Mesendoderm (in vitro differentiated cells): Measurements from ENCODE around the gene LMX1A. TPM values are rescaled to one million over a fixed set of nuclear protein-coding genes. Genes with fewer than 3 reads are reported as not detected.

Experiments used
- DNase-seq: peaks from one replicate; pipeline ENCODE4 v3.0.0; 2013
- H2AK5ac ChIP-seq: 2 replicates; pipeline ENCODE4 v1.6.1; 2013; ENCODE audit warnings: low read length, inconsistent platforms
- H2BK120ac ChIP-seq: 2 replicates; pipeline ENCODE4 v1.6.1; 2013; ENCODE audit warnings: low read depth, mild to moderate bottlenecking, low read length, moderate library complexity, mixed read lengths
- H2BK15ac ChIP-seq: replicated peaks from 2 replicates; pipeline ENCODE4 v1.6.1; 2013; ENCODE audit warnings: low read depth, mild to moderate bottlenecking, moderate library complexity
- H2BK5ac ChIP-seq: 2 replicates; pipeline ENCODE4 v1.6.1; 2013; ENCODE audit warnings: low read length, inconsistent platforms
- H3K18ac ChIP-seq: 2 replicates; pipeline ENCODE4 v1.6.1; 2013; ENCODE audit warnings: mild to moderate bottlenecking, low read length, mixed read lengths
- H3K23ac ChIP-seq: one replicate; pipeline ENCODE4 v1.6.1; 2013; ENCODE audit warnings: low read length
- H3K27ac ChIP-seq: 2 replicates; pipeline ENCODE4 v1.5.1; 2013; ENCODE audit warnings: low read depth, mild to moderate bottlenecking, inconsistent platforms, low read length, moderate library complexity
- H3K27me3 ChIP-seq: 2 replicates; pipeline ENCODE4 v1.6.1; 2013; ENCODE audit warnings: low read length, control low read depth, mild to moderate bottlenecking, inconsistent platforms; ENCODE audit not compliant: insufficient read depth, poor library complexity
- H3K36me3 ChIP-seq: 2 replicates; pipeline ENCODE4 v1.6.1; 2013; ENCODE audit warnings: low read length, inconsistent platforms; ENCODE audit not compliant: control insufficient read depth, insufficient read depth
- H3K4ac ChIP-seq: one replicate; pipeline ENCODE4 v1.6.1; 2013; ENCODE audit warnings: low read depth, mild to moderate bottlenecking, low read length, moderate library complexity
- H3K4me1 ChIP-seq: 2 replicates; pipeline ENCODE4 v1.6.1; 2013; ENCODE audit warnings: low read depth, low read length, inconsistent platforms; ENCODE audit not compliant: control insufficient read depth
- H3K4me2 ChIP-seq: 2 replicates; pipeline ENCODE4 v1.6.1; 2013; ENCODE audit warnings: low read length
- H3K4me3 ChIP-seq: 2 replicates; pipeline ENCODE4 v1.5.1; 2013; ENCODE audit warnings: mild to moderate bottlenecking, low read length
- H3K56ac ChIP-seq: one replicate; pipeline ENCODE4 v1.6.1; 2013; ENCODE audit warnings: low read length
- H3K79me1 ChIP-seq: 2 replicates; pipeline ENCODE4 v1.6.1; 2013; ENCODE audit warnings: low read length, inconsistent platforms
- H3K79me2 ChIP-seq: 2 replicates; pipeline ENCODE4 v1.6.1; 2013; ENCODE audit warnings: mild to moderate bottlenecking, low read length; ENCODE audit not compliant: control insufficient read depth, insufficient read depth
- H3K9ac ChIP-seq: 2 replicates; pipeline ENCODE4 v1.6.1; 2013; ENCODE audit warnings: low read length, inconsistent platforms
- H4K5ac ChIP-seq: one replicate; pipeline ENCODE4 v1.6.1; 2013; ENCODE audit warnings: low read length
- H4K8ac ChIP-seq: one replicate; pipeline ENCODE4 v1.6.1; 2013; ENCODE audit warnings: low read depth, mild to moderate bottlenecking, control low read depth, low read length, moderate library complexity
- WGBS: extraction: QIAGEN DNeasy Blood & Tissue Kit; methylation state at CpG from one replicate; pipeline ENCODE4 v1.1.7; 2013; ENCODE audit warnings: low lambda C conversion rate, missing lambda C conversion rate; ENCODE audit not compliant: insufficient coverage; ENCODE audit errors: extremely low coverage; 5-methylcytosine and 5-hydroxymethylcytosine counted together
- polyA plus RNA-seq, 2 experiments: library from polyadenylated mRNA; stranded (reverse); fragments of 200-250 nt; gene quantifications; one replicate each; pipeline ENCODE4 v1.2.3, GENCODE V29; 2013

The LMX1A gene
- not detected for polyA plus RNA-seq (2013, experiment 1 of 2)
- not detected for polyA plus RNA-seq (2013, experiment 2 of 2)

DNA sequence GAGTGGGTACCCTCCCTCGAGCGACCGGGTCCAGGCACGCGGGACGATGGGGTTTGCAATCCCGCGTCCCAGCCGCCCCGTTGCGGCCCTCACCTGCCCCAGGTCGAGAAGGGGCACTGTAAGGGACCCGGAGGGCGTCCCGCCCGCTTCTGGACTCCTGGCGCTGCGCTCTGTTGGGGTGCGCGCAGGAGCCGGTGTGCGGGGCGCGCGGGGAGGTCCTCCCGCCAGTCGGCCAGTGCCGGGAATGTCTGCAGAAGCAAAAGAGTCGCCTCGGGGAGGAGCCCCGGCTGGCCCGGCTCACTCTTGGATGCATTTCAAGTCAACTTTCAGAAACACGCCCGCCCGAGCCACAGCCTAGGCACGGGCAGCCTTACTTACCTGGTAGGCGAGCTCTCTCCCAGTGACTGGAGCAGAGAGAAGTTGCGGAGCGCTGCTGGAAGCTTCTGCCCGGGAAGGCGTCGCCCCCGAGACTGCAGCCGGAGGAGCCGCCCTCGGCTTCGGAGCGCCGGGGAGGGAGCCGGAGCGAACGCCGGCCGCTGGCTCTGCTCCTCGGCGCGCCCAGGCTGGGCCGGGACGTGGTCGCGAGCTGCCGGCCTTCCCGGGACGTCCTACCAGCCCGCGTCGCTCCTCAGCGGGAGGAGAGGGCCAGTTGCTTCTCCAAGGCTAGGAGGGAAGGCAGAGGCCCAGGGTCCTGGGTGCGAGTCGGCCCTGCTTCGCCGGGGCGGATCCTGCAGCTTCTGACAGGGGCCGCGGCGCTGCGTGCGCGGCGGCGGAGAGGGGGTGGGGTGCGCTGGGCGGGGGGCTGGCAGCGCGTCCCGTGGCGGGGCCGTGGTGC is at the start of gene LMX1A:
TSS of gene LMX1A (minus strand) at position 739 of the 835 bp plus-strand sequence. CDS start 1,156 bp downstream, outside the sequence.
- Histone ChIP-seq H3K4ac (no peak within 1 kb of the TSS), H3K27ac (no peak within 1 kb of the TSS), H3K36me3 (no peaks in the 10 kb centered on the region), H2BK15ac (no peak within 1 kb of the TSS), H3K4me1 (no peaks in the 10 kb centered on the region), H3K9ac (peak within 1 kb of the TSS; percentile 49), H4K8ac (no peak within 1 kb of the TSS), H2AK5ac (no peak within 1 kb of the TSS), H3K79me2 (no peaks in the 10 kb centered on the region), H3K23ac (no peak within 1 kb of the TSS), H2BK5ac (no peak within 1 kb of the TSS), H3K27me3 (peaks cover 61% of the 10 kb centered on the region), H2BK120ac (no peak within 1 kb of the TSS), H3K79me1 (no peaks in the 10 kb centered on the region), H3K56ac (peak within 1 kb of the TSS; percentile 62), H4K5ac (no peak within 1 kb of the TSS), H3K18ac (no peak within 1 kb of the TSS), H3K4me3 (peak within 1 kb of the TSS; percentile 41), H3K4me2 (peak within 1 kb of the TSS; percentile 88)
- no CpG with 5 or more reads among the region's 88 CpGs for WGBS
- DNase-seq: peak; percentile 71

- Histone ChIP-seq H3K79me1 (no peaks in the 10 kb centered on the region), H2BK5ac (no peak overlapping the region), H3K27ac (no peak overlapping the region), H4K8ac (no peak overlapping the region), H3K9ac (no peak overlapping the region), H3K4me3 (no peak overlapping the region), H3K4me1 (no peaks in the 10 kb centered on the region), H4K5ac (no peak overlapping the region), H2AK5ac (no peak overlapping the region), H3K23ac (no peak overlapping the region), H3K36me3 (no peaks in the 10 kb centered on the region), H3K4ac (no peak overlapping the region), H3K27me3 (no peaks in the 10 kb centered on the region), H2BK120ac (no peak overlapping the region), H3K79me2 (no peaks in the 10 kb centered on the region), H2BK15ac (no peak overlapping the region), H3K18ac (no peak overlapping the region), H3K4me2 (no peak overlapping the region), H3K56ac (no peak overlapping the region)
- no CpG with 5 or more reads among the region's 3 CpGs for WGBS
- DNase-seq: peak; percentile 59
Measured at GRCh38 chr1:165403835-165404482, 47.4 kb upstream of the LMX1A start.

- Histone ChIP-seq H3K9ac (no peak overlapping the region), H3K4me3 (no peak overlapping the region), H4K8ac (no peak overlapping the region)
Measured at GRCh38 chr1:165402517-165403111, 46.1 kb upstream of the LMX1A start.

DNA sequence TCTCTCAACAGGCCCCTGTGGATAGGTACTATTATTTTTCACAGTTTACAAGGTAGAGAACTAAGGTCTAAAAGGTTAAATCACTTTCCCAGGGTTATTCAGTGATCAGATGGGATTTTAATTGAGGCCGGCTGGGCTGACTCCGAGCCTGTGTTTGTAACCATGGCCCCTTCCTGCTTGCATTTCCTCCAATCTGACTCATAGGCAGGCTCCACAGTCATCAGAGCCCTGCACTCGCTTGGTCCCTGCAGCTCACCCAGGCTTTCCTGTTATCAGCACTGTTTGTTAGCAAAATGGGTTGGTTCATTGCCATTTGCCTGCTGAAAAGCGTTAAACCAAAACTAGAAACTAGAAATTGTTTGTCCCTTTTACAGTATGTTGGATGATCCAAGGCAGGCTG is 41.4 kb upstream of the LMX1A start:
- no peak overlapping the region for H3K23ac ChIP-seq
- no peak overlapping the region for H2BK120ac ChIP-seq
- H3K4me1 ChIP-seq: peaks cover 2% of the 10 kb centered on the region
- H3K4me3 ChIP-seq: no peak overlapping the region
- H3K56ac ChIP-seq: no peak overlapping the region
- H4K8ac ChIP-seq: no peak overlapping the region
- H3K4ac ChIP-seq: no peak overlapping the region
- H4K5ac ChIP-seq: no peak overlapping the region
- no peaks in the 10 kb centered on the region for H3K79me1 ChIP-seq
- no peak overlapping the region for H2AK5ac ChIP-seq
- DNase-seq: peak; percentile 75
- no peak overlapping the region for H3K27ac ChIP-seq
- no peak overlapping the region for H3K4me2 ChIP-seq
- no CpG with 5 or more reads among the region's 4 CpGs for WGBS
- no peaks in the 10 kb centered on the region for H3K79me2 ChIP-seq
- no peak overlapping the region for H3K9ac ChIP-seq
- no peak overlapping the region for H2BK15ac ChIP-seq
- H2BK5ac ChIP-seq: no peak overlapping the region
- H3K36me3 ChIP-seq: no peaks in the 10 kb centered on the region
- H3K18ac ChIP-seq: no peak overlapping the region
- no peaks in the 10 kb centered on the region for H3K27me3 ChIP-seq

More at GRCh38 chr1:165402517-165403111, 46.1 kb upstream of the LMX1A start:
- Histone ChIP-seq H3K18ac (no peak overlapping the region), H3K27me3 (no peaks in the 10 kb centered on the region), H3K79me1 (no peaks in the 10 kb centered on the region), H2BK5ac (no peak overlapping the region), H3K4ac (no peak overlapping the region), H3K79me2 (no peaks in the 10 kb centered on the region), H3K27ac (no peak overlapping the region), H3K56ac (no peak overlapping the region), H2BK15ac (no peak overlapping the region), H4K5ac (no peak overlapping the region), H3K4me2 (no peak overlapping the region), H2BK120ac (no peak overlapping the region), H3K36me3 (no peaks in the 10 kb centered on the region), H3K4me1 (peaks cover under 1% of the 10 kb centered on the region), H3K23ac (no peak overlapping the region), H2AK5ac (no peak overlapping the region)
- no peak for DNase-seq
- WGBS: 100% methylated on average over 1 of the region's 4 CpGs

GRCh38 chr1:165395901-165396300 is 39.4 kb upstream of the LMX1A start:
- no peak overlapping the region for H4K5ac ChIP-seq
- H3K56ac ChIP-seq: no peak overlapping the region
- H4K8ac ChIP-seq: no peak overlapping the region
- no peak overlapping the region for H2BK5ac ChIP-seq
- H3K79me1 ChIP-seq: no peaks in the 10 kb centered on the region
- no peak overlapping the region for H3K9ac ChIP-seq
- H3K4ac ChIP-seq: no peak overlapping the region
- H3K27me3 ChIP-seq: no peaks in the 10 kb centered on the region
- no peak for DNase-seq
- H3K4me2 ChIP-seq: no peak overlapping the region
- no peak overlapping the region for H3K18ac ChIP-seq
- no peak overlapping the region for H2AK5ac ChIP-seq
- no CpG with 5 or more reads among the region's 4 CpGs for WGBS
- no peaks in the 10 kb centered on the region for H3K36me3 ChIP-seq
- no peak overlapping the region for H2BK120ac ChIP-seq
- no peak overlapping the region for H3K4me3 ChIP-seq
- H3K27ac ChIP-seq: no peak overlapping the region
- no peak overlapping the region for H3K23ac ChIP-seq
- no peaks in the 10 kb centered on the region for H3K79me2 ChIP-seq
- no peak overlapping the region for H2BK15ac ChIP-seq
- peaks cover 2% of the 10 kb centered on the region for H3K4me1 ChIP-seq
